ENCODE results near the gene NUP93. TPM values are rescaled to one million over a fixed set of nuclear protein-coding genes. Genes with fewer than 3 reads are reported as not detected.

NUP93 gene
- total RNA-seq, 1 experiment from 2014 or later = 165 TPM

- no peak overlapping the region for H3K23ac ChIP-seq (ENCODE audit: insufficient read length, low read depth, low read length)
- no peak overlapping the region for H2BK12ac ChIP-seq (ENCODE audit: insufficient read length, low read depth, low read length)
- no peak overlapping the region for H3K56ac ChIP-seq (ENCODE audit: insufficient read length, low read depth, low read length)
- no peak overlapping the region for H3K4ac ChIP-seq (ENCODE audit: low read depth, low read length)
- H3K18ac ChIP-seq (ENCODE audit: insufficient read length, low read depth, low read length) = no peak overlapping the region
- no peaks in the 10 kb centered on the region for H3K4me1 ChIP-seq (ENCODE audit: insufficient read depth, low read length)
- H4K91ac ChIP-seq (ENCODE audit: insufficient read length, low read depth, low read length) = no peak overlapping the region
- DNase-seq = no peak
- H3K27ac ChIP-seq (ENCODE audit: insufficient read length, low read depth, low read length) = no peak overlapping the region
- H2AFZ ChIP-seq (ENCODE audit: low read length) = no peak overlapping the region
- Mint-ChIP-seq H3K4me1 (peaks cover 5 to 9% of the 10 kb centered on the region in 2 experiments), H3K9me3 (no peaks in the 10 kb centered on the region), H3K36me3 (ENCODE audit: insufficient read depth in 1 of 3, low read depth in 3 of 3) (peaks cover 5 to 15% (median 11%) of the 10 kb centered on the region in 3 experiments; a peak in 6 of 7 replicates), H3K27me3 (ENCODE audit: low read depth) (no peaks in the 10 kb centered on the region), H3K27ac (no peak overlapping the region), H3K4me3 (no peak overlapping the region)
- H2AK5ac ChIP-seq (ENCODE audit: insufficient read length, low read length) = no peak overlapping the region
- H2BK15ac ChIP-seq (ENCODE audit: low read depth, low read length) = no peak overlapping the region
- no peaks in the 10 kb centered on the region for H3K23me2 ChIP-seq (ENCODE audit: insufficient read length, low read depth, low read length, poor library complexity, severe bottlenecking)
- no peaks in the 10 kb centered on the region for H3K9me3 ChIP-seq (ENCODE audit: control insufficient read depth, low read depth, low read length)
- no peak overlapping the region for H3T11ph ChIP-seq (ENCODE audit: low read length)
- no peaks in the 10 kb centered on the region for H3K27me3 ChIP-seq (ENCODE audit: insufficient read depth, low read length)
- no peak overlapping the region for H3K4me2 ChIP-seq (ENCODE audit: insufficient read depth, insufficient read length, low read length)
- H3K79me2 ChIP-seq (ENCODE audit: insufficient read depth, low read length) = peaks cover 2% of the 10 kb centered on the region; the same call in 1 of the 2 replicates
- H2BK120ac ChIP-seq (ENCODE audit: low read depth, low read length, poor library complexity, severe bottlenecking) = no peak overlapping the region
- H2BK20ac ChIP-seq (ENCODE audit: low read depth, low read length, poor library complexity, severe bottlenecking) = no peak overlapping the region
- H3K79me1 ChIP-seq (ENCODE audit: insufficient read depth, low read depth, low read length, poor library complexity, severe bottlenecking) = no peaks in the 10 kb centered on the region
- peak overlapping the region; percentile 9 for H4K5ac ChIP-seq (ENCODE audit: insufficient read length, low read depth, low read length)
- no peak overlapping the region for H3K14ac ChIP-seq (ENCODE audit: insufficient read depth, low read length)
- no peaks in the 10 kb centered on the region for H4K20me1 ChIP-seq (ENCODE audit: control insufficient read depth, insufficient read depth, insufficient read length)
- no peak for TF ChIP-seq CTCF (conservative IDR thresholded peaks at IDR 0.05)
- no CpG with 5 or more reads among the region's 1 CpG for WGBS (ENCODE audit: extremely low coverage, insufficient read length, low lambda C conversion rate)
- no peak overlapping the region for H3K9ac ChIP-seq (ENCODE audit: extremely low read depth, insufficient read length, low read length)
- H2BK5ac ChIP-seq (ENCODE audit: insufficient read length, low read length) = no peak overlapping the region
- H4K8ac ChIP-seq (replicated peaks; ENCODE audit: insufficient read length, low read depth, low read length) = no peak overlapping the region
These were observed 70.4 kb downstream of the NUP93 start for GRCh38 chr16:56800355-56800754.

Data from H9 (cell line).